ENCODE results near the gene CRYGB. TPM values are rescaled to one million over a fixed set of nuclear protein-coding genes. Genes with fewer than 3 reads are reported as not detected.

Gene CRYGB
- not detected for polyA plus RNA-seq (2013, experiment 1 of 2; ENCODE audit: insufficient read length)
- not detected for polyA plus RNA-seq (2013, experiment 2 of 2; ENCODE audit: insufficient read length)

GRCh38 chr2:208146006-208146405, at the start of gene CRYGB:
Gene CRYGB, minus strand, starts transcription at chr2:208146158. Its CDS starts 38 bp downstream, at chr2:208146120.
- DNase-seq = no peak

- DNase-seq = no peak
These were observed 49.6 kb upstream of the CRYGB start for GRCh38 chr2:208195531-208195930.

GRCh38 chr2:208192611-208193236, 46.8 kb upstream of the CRYGB start:
- no peak for DNase-seq

GRCh38 chr2:208189810-208190503, 44.0 kb upstream of the CRYGB start, which contains the start of gene C2orf80:
Gene C2orf80, minus strand, starts transcription at chr2:208190030. Its CDS starts 3,044 bp downstream, at chr2:208186986.
- no peak for DNase-seq

GRCh38 chr2:208189069-208189809, 43.3 kb upstream of the CRYGB start:
- DNase-seq = no peak

GRCh38 chr2:208186893-208187292, 40.9 kb upstream of the CRYGB start:
- DNase-seq = no peak

GRCh38 chr2:208186465-208186864, 40.5 kb upstream of the CRYGB start:
- DNase-seq = no peak

GRCh38 chr2:208183972-208184705, 38.2 kb upstream of the CRYGB start:
- DNase-seq = no peak

- DNase-seq = no peak
These were observed 37.6 kb upstream of the CRYGB start for GRCh38 chr2:208183526-208183925.

GRCh38 chr2:208182835-208183234, 36.9 kb upstream of the CRYGB start:
- DNase-seq = no peak

- no peak for DNase-seq
These were observed 33.2 kb upstream of the CRYGB start for GRCh38 chr2:208179028-208179609.

GRCh38 chr2:208175840-208176153, 29.8 kb upstream of the CRYGB start:
- DNase-seq = no peak

- peak; percentile 75 for DNase-seq
These were observed 29.3 kb upstream of the CRYGB start for GRCh38 chr2:208175069-208175839.

- no peak for DNase-seq
These were observed 28.2 kb upstream of the CRYGB start for GRCh38 chr2:208174144-208174543.

- no peak for DNase-seq
These were observed 26.2 kb upstream of the CRYGB start for GRCh38 chr2:208172125-208172524.

GRCh38 chr2:208164951-208165755, 19.2 kb upstream of the CRYGB start:
- DNase-seq = no peak

- DNase-seq = no peak
These were observed 17.5 kb upstream of the CRYGB start, which contains the start of gene CRYGA for GRCh38 chr2:208163489-208163888. Gene CRYGA, minus strand, starts transcription at chr2:208163589. Its CDS starts 33 bp downstream, at chr2:208163556.

- no peak for DNase-seq
These were observed 10.5 kb upstream of the CRYGB start for GRCh38 chr2:208156439-208156838.

- DNase-seq = no peak
These were observed 7.2 kb upstream of the CRYGB start for GRCh38 chr2:208153156-208153555.

GRCh38 chr2:208150956-208151355, 5.0 kb upstream of the CRYGB start:
- DNase-seq = no peak

GRCh38 chr2:208150094-208150493, 4.1 kb upstream of the CRYGB start:
- no peak for DNase-seq

Data from fibroblast of skin of back (primary cell).